SK-N-SH treated with all-trans-retinoic acid at 6 μM for 48 hours (cell line): ENCODE results near the gene CCNJL.

Experiments
- ATAC-seq: fragments of 200-7000 bp; cut with Tn5 transposase; 3 replicates; pipeline ENCODE4 v1.9.1; 2020; ENCODE audit warnings: mild to moderate bottlenecking, moderate library complexity
- ARNTL ChIP-seq: fragments of 450-650 bp; formaldehyde crosslinking; IDR thresholded peaks from 2 replicates; pipeline ENCODE4 v1.5.0; 2020; ENCODE audit warnings: low read depth, mild to moderate bottlenecking, moderate library complexity, borderline replicate concordance
- BACH2 ChIP-seq: fragments of 250-450 bp; sonication (Bioruptor Pico); IDR thresholded peaks from 2 replicates; pipeline ENCODE4 v1.9.0; 2021; ENCODE audit warnings: mild to moderate bottlenecking, borderline replicate concordance
- CREB5 ChIP-seq: fragments of 250-450 bp; sonication (Bioruptor Pico); IDR thresholded peaks from 2 replicates; pipeline ENCODE4 v1.5.1; 2020; ENCODE audit warnings: low read depth, mild to moderate bottlenecking, moderate library complexity
- CSDC2 ChIP-seq: fragments of 250-450 bp; sonication (Bioruptor Pico); IDR thresholded peaks from 2 replicates; pipeline ENCODE4 v1.5.0; 2020; ENCODE audit warnings: mild to moderate bottlenecking, moderate library complexity
- CSRNP3 ChIP-seq: fragments of 250-450 bp; sonication (Bioruptor Pico); IDR thresholded peaks from 2 replicates; pipeline ENCODE4 v1.5.1; 2021; ENCODE audit warnings: mild to moderate bottlenecking, moderate library complexity
- ESRRG ChIP-seq: fragments of 250-450 bp; sonication (Bioruptor Pico); IDR thresholded peaks from 2 replicates; pipeline ENCODE4 v1.6.1; 2021; ENCODE audit warnings: mild to moderate bottlenecking
- GLIS3 ChIP-seq: fragments of 250-450 bp; sonication (Bioruptor Pico); IDR thresholded peaks from 2 replicates; pipeline ENCODE4 v1.5.0; 2020; ENCODE audit warnings: mild to moderate bottlenecking, moderate library complexity
- ISL1 ChIP-seq: fragments of 250-450 bp; sonication (Bioruptor Pico); IDR thresholded peaks from 2 replicates; pipeline ENCODE4 v2.1.2; 2022; ENCODE audit warnings: mild to moderate bottlenecking, moderate library complexity
- PATZ1 ChIP-seq: fragments of 250-450 bp; sonication (Bioruptor Pico); IDR thresholded peaks from 2 replicates; pipeline ENCODE4 v1.8.0; 2020; ENCODE audit warnings: mild to moderate bottlenecking, moderate library complexity, borderline replicate concordance
- POU6F1 ChIP-seq: fragments of 250-450 bp; sonication (Bioruptor Pico); IDR thresholded peaks from 2 replicates; pipeline ENCODE4 v1.8.0; 2021; ENCODE audit warnings: low read depth, mild to moderate bottlenecking, moderate library complexity, borderline replicate concordance
- PPARA ChIP-seq: fragments of 250-450 bp; sonication (Bioruptor Pico); IDR thresholded peaks from 2 replicates; pipeline ENCODE4 v1.5.0; 2020; ENCODE audit warnings: mild to moderate bottlenecking, borderline replicate concordance
- RARB ChIP-seq: fragments of 250-450 bp; sonication (Bioruptor Pico); IDR thresholded peaks from 2 replicates; pipeline ENCODE4 v1.8.0; 2021; ENCODE audit warnings: mild to moderate bottlenecking, moderate library complexity
- SNAI2 ChIP-seq: fragments of 250-450 bp; sonication (Bioruptor Pico); IDR thresholded peaks from 2 replicates; pipeline ENCODE4 v1.5.0; 2020; ENCODE audit warnings: mild to moderate bottlenecking, moderate library complexity
- TCF4 ChIP-seq: fragments of 250-450 bp; sonication (Bioruptor Pico); IDR thresholded peaks from 2 replicates; pipeline ENCODE4 v1.8.0; 2021; ENCODE audit warnings: mild to moderate bottlenecking, moderate library complexity, borderline replicate concordance
- TOX ChIP-seq: fragments of 250-450 bp; sonication (Bioruptor Pico); IDR thresholded peaks from 2 replicates; pipeline ENCODE4 v1.8.0; 2021; ENCODE audit warnings: mild to moderate bottlenecking, moderate library complexity, borderline replicate concordance
- TSHZ2 ChIP-seq: fragments of 250-450 bp; sonication (Bioruptor Pico); IDR thresholded peaks from 2 replicates; pipeline ENCODE4 v1.5.0; 2020; ENCODE audit warnings: mild to moderate bottlenecking, moderate library complexity
- ZC3H10 ChIP-seq: fragments of 250-450 bp; sonication (Bioruptor Pico); IDR thresholded peaks from 2 replicates; pipeline ENCODE4 v1.5.1; 2021; ENCODE audit warnings: mild to moderate bottlenecking, moderate library complexity
- ZFP3 ChIP-seq: fragments of 250-450 bp; sonication (Bioruptor Pico); IDR thresholded peaks from 2 replicates; pipeline ENCODE4 v1.5.0; 2020; ENCODE audit warnings: mild to moderate bottlenecking, moderate library complexity
- ZFP30 ChIP-seq: fragments of 450-650 bp; formaldehyde crosslinking; IDR thresholded peaks from 2 replicates; pipeline ENCODE4 v1.5.0; 2022; ENCODE audit warnings: mild to moderate bottlenecking, moderate library complexity
- ZNF565 ChIP-seq: fragments of 450-650 bp; formaldehyde crosslinking; conservative IDR thresholded peaks from 2 replicates; pipeline ENCODE4 v1.5.0; 2020; ENCODE audit warnings: low read depth, mild to moderate bottlenecking, moderate library complexity

Gene CCNJL

GRCh38 chr5:160330212-160330611 lies 17.8 kb upstream of the CCNJL start (continued):
- TF ChIP-seq POU6F1 (CRISPR knock-in tag), result no peak
- no peak for TF ChIP-seq ARNTL (CRISPR knock-in tag)
- no peak for TF ChIP-seq ZFP30 (CRISPR knock-in tag)
- TF ChIP-seq TCF4 (CRISPR knock-in tag), result no peak
- TF ChIP-seq ZNF565 (CRISPR knock-in tag), result no peak
- TF ChIP-seq ZFP3 (CRISPR knock-in tag), result no peak
- no peak for TF ChIP-seq CREB5
- TF ChIP-seq ZC3H10 (CRISPR knock-in tag), result no peak
- TF ChIP-seq CSDC2, result no peak

- TF ChIP-seq ZNF565 (CRISPR knock-in tag) (no peak), CSRNP3 (CRISPR knock-in tag) (no peak), CREB5 (no peak)
- ATAC-seq, result no peak
These were observed 15.5 kb upstream of the CCNJL start for GRCh38 chr5:160327818-160328217.

GRCh38 chr5:160326981-160327380 lies 14.6 kb upstream of the CCNJL start:
- ATAC-seq, result no peak
- TF ChIP-seq ZNF565 (CRISPR knock-in tag) (no peak), SNAI2 (CRISPR knock-in tag) (no peak), ZFP30 (CRISPR knock-in tag) (no peak), PPARA (CRISPR knock-in tag) (no peak), BACH2 (no peak), ISL1 (CRISPR knock-in tag) (no peak), GLIS3 (no peak), POU6F1 (CRISPR knock-in tag) (no peak), TCF4 (CRISPR knock-in tag) (no peak), TSHZ2 (CRISPR knock-in tag) (no peak), ESRRG (CRISPR knock-in tag) (no peak), CSDC2 (no peak), ARNTL (CRISPR knock-in tag) (no peak), ZFP3 (CRISPR knock-in tag) (no peak), CSRNP3 (CRISPR knock-in tag) (no peak), TOX (CRISPR knock-in tag) (no peak), PATZ1 (CRISPR knock-in tag) (no peak), ZC3H10 (CRISPR knock-in tag) (no peak), RARB (CRISPR knock-in tag) (no peak)
